HG02798 (cell line): ENCODE results near the gene PRSS22.

Experiments
- ATAC-seq: cut with Tn5 transposase; IDR thresholded peaks from one replicate; pipeline ENCODE4 v1.9.1; 2021; ENCODE audit warnings: mild to moderate bottlenecking; ENCODE audit not compliant: unreplicated experiment, poor library complexity

Gene PRSS22

GRCh38 chr16:2881783-2882649 lies 24.0 kb upstream of the PRSS22 start:
- peak; percentile 1 for ATAC-seq

GRCh38 chr16:2879854-2880508 lies 22.0 kb upstream of the PRSS22 start:
- no peak for ATAC-seq

- peak; percentile 78 for ATAC-seq
Measured at GRCh38 chr16:2874912-2875362, 17.0 kb upstream of the PRSS22 start.

GRCh38 chr16:2874032-2874911 lies 16.3 kb upstream of the PRSS22 start:
- no peak for ATAC-seq

GRCh38 chr16:2871926-2872325 lies 14.0 kb upstream of the PRSS22 start:
- no peak for ATAC-seq

GRCh38 chr16:2867987-2868789 lies 10.2 kb upstream of the PRSS22 start:
- peak; percentile 92 for ATAC-seq

- no peak for ATAC-seq
Measured at GRCh38 chr16:2867661-2867986, 9.7 kb upstream of the PRSS22 start.

GRCh38 chr16:2866431-2866830 lies 8.5 kb upstream of the PRSS22 start:
- no peak for ATAC-seq

GRCh38 chr16:2865651-2866050 lies 7.7 kb upstream of the PRSS22 start:
- no peak for ATAC-seq

- no peak for ATAC-seq
Measured at GRCh38 chr16:2860826-2861567, 3.0 kb upstream of the PRSS22 start.

- no peak for ATAC-seq
Measured at GRCh38 chr16:2859686-2860265, 1.8 kb upstream of the PRSS22 start.

- ATAC-seq: no peak
Measured at GRCh38 chr16:2858245-2859025, 465 bp upstream of the PRSS22 start.

GRCh38 chr16:2856686-2857450 lies 1.1 kb downstream of the PRSS22 start:
- no peak for ATAC-seq

GRCh38 chr16:2856061-2856670 lies 1.8 kb downstream of the PRSS22 start:
- ATAC-seq: no peak

GRCh38 chr16:2855536-2855935 lies 2.4 kb downstream of the PRSS22 start:
- ATAC-seq: no peak

- no peak for ATAC-seq
Measured at GRCh38 chr16:2854700-2855309, 3.2 kb downstream of the PRSS22 start.
